HCT116 (cell line): ENCODE measurements around the gene SSH2. TPM values are rescaled to one million over a fixed set of nuclear protein-coding genes. Genes with fewer than 3 reads are reported as not detected.

Experiments
- ATAC-seq: fragments of 200-7000 bp; cut with Tn5 transposase; 2 replicates; pipeline ENCODE4 v1.9.1; 2020; ENCODE audit warnings: mild to moderate bottlenecking, moderate library complexity
- BruUV-seq: library from RNA; stranded (reverse); fragments of 400-500 nt; replicated peaks from 2 replicates; lab custom pipeline; 2021; lab: Mats Ljungman, UMichigan
- CTCF ChIA-PET: fragments of 300-600 bp; sonication (Branson Sonifier 250); formaldehyde crosslinking; loops from one replicate; lab custom pipeline; 2021; ENCODE audit warnings: antibody characterized with exemption; lab: Charles Lee
- POLR2A ChIA-PET: fragments of 300-600, 350-600 bp; sonication (Branson Sonifier 250); formaldehyde crosslinking; loops from one replicate; lab custom pipeline; 2021; ENCODE audit warnings: antibody characterized with exemption; lab: Charles Lee
- RAD21 ChIA-PET, 2 experiments: fragments of 300-600 bp; sonication (Branson Sonifier 250); formaldehyde crosslinking; loops; one replicate each; lab custom pipeline; 2023; ENCODE audit warnings: low total read pairs in 2 of 2; ENCODE audit not compliant: uncharacterized antibody in 2 of 2, unreplicated experiment in 2 of 2, low non-redundant PET in 1 of 2; lab: Charles Lee
- DNase-seq: peaks from one replicate; pipeline ENCODE4 v3.0.0-alpha.2; 2010; ENCODE audit warnings: low read depth, low spot score
- H2AFZ ChIP-seq: fragments of 200-600 bp; shearing (Covaris generic), sonication (generic); 2 replicates; pipeline ENCODE4 v1.6.1; 2017; ENCODE audit warnings: low read depth, mixed run types, mixed read lengths, antibody characterized with exemption, low read length; ENCODE audit not compliant: poor library complexity, severe bottlenecking
- H3K27ac ChIP-seq: 2 replicates; pipeline ENCODE4 v1.5.1; 2012; ENCODE audit warnings: low read depth, low read length
- H3K27me3 ChIP-seq: fragments of 200-600 bp; sonication (generic); 2 replicates; pipeline ENCODE4 v1.6.1; 2016; ENCODE audit warnings: mixed run types, low read length, mixed read lengths; ENCODE audit not compliant: insufficient read depth
- H3K36me3 ChIP-seq, 2 experiments: fragments of 200-500 bp in 1 of 2; fragments of 200-600 bp in 1 of 2; sonication (Bioruptor generic) in 1 of 2; sonication (generic) in 1 of 2; 2 replicates each; pipeline versions ENCODE4 v1.5.1 to v1.6.1; 2014 to 2016; ENCODE audit warnings: low read length in 2 of 2, inconsistent platforms in 1 of 2, mixed read lengths in 1 of 2, mixed run types in 1 of 2; ENCODE audit not compliant: insufficient read depth in 2 of 2, control insufficient read depth in 1 of 2
- H3K4me1 ChIP-seq, 2 experiments: fragments of 200-600 bp in 1 of 2; sonication (generic) in 1 of 2; 2 replicates each; pipeline versions ENCODE4 v1.5.1 to v1.6.1; 2012 to 2017; ENCODE audit warnings: low read length in 2 of 2, inconsistent platforms in 1 of 2, mild to moderate bottlenecking in 1 of 2, mixed read lengths in 1 of 2, mixed run types in 1 of 2, moderate library complexity in 1 of 2; ENCODE audit not compliant: insufficient read depth in 2 of 2, control insufficient read depth in 1 of 2
- H3K4me2 ChIP-seq: fragments of 200-600 bp; sonication (generic); 2 replicates; pipeline ENCODE4 v1.6.1; 2017; ENCODE audit warnings: mixed run types, low read length, mixed read lengths
- H3K4me3 ChIP-seq, 2 experiments: fragments of 200-600 bp in 1 of 2; sonication (generic) in 1 of 2; replicated peaks in 1 of 2; 2 replicates each; pipeline ENCODE4 v1.5.1; 2011 to 2016; ENCODE audit warnings: low read length in 2 of 2, control low read depth in 1 of 2, low read depth in 1 of 2, mild to moderate bottlenecking in 1 of 2, mixed read lengths in 1 of 2, mixed run types in 1 of 2
- H3K79me2 ChIP-seq: fragments of 200-600 bp; sonication (generic); 2 replicates; pipeline ENCODE4 v1.6.1; 2017; ENCODE audit warnings: mild to moderate bottlenecking, mixed run types, low read length, moderate library complexity, mixed read lengths; ENCODE audit not compliant: insufficient read depth
- H3K9ac ChIP-seq: fragments of 200-600 bp; sonication (generic); 2 replicates; pipeline ENCODE4 v1.6.1; 2016; ENCODE audit warnings: low read length, mixed read lengths
- H3K9me2 ChIP-seq: fragments of 200-600 bp; sonication (generic), shearing (Covaris generic); 2 replicates; pipeline ENCODE4 v1.6.1; 2017; ENCODE audit warnings: mixed run types, mild to moderate bottlenecking, moderate library complexity; ENCODE audit not compliant: insufficient read depth
- H3K9me3 ChIP-seq, 2 experiments: fragments of 200-500 bp in 1 of 2; fragments of 200-600 bp in 1 of 2; sonication (Bioruptor generic) in 1 of 2; sonication (generic) in 1 of 2; 2 replicates each; pipeline ENCODE4 v1.6.1; 2014 to 2017; ENCODE audit warnings: low read length in 2 of 2, mixed read lengths in 2 of 2, inconsistent platforms in 1 of 2, low read depth in 1 of 2, mild to moderate bottlenecking in 1 of 2, mixed run types in 1 of 2, moderate library complexity in 1 of 2; ENCODE audit not compliant: control insufficient read depth in 1 of 2, insufficient read depth in 1 of 2
- H4K20me1 ChIP-seq: fragments of 200-600 bp; sonication (generic), shearing (Covaris generic); 2 replicates; pipeline ENCODE4 v1.6.1; 2017; ENCODE audit warnings: mixed run types, mild to moderate bottlenecking, moderate library complexity; ENCODE audit not compliant: insufficient read depth
- CBX3 ChIP-seq: IDR thresholded peaks from 2 replicates; pipeline ENCODE4 v1.6.1; 2012; ENCODE audit warnings: low read depth
- EGR1 ChIP-seq: IDR thresholded peaks from 2 replicates; pipeline ENCODE4 v1.6.1; 2012; ENCODE audit warnings: low read depth
- ELF1 ChIP-seq: IDR thresholded peaks from 2 replicates; pipeline ENCODE4 v1.6.1; 2012; ENCODE audit warnings: low read depth, borderline replicate concordance
- EZH2phosphoT487 ChIP-seq: fragments of 200-600 bp; IDR thresholded peaks from 2 replicates; pipeline ENCODE4 v1.6.1; 2018; ENCODE audit warnings: antibody characterized with exemption, borderline replicate concordance
- FOSL1 ChIP-seq: IDR thresholded peaks from 2 replicates; pipeline ENCODE4 v1.6.1; 2012; ENCODE audit warnings: low read depth
- MAX ChIP-seq: IDR thresholded peaks from 2 replicates; pipeline ENCODE4 v1.6.1; 2012
- POLR2AphosphoS5 ChIP-seq: IDR thresholded peaks from 2 replicates; pipeline ENCODE4 v1.6.1; 2011; ENCODE audit warnings: mild to moderate bottlenecking, low read depth, low read length, moderate library complexity
- SIN3A ChIP-seq: IDR thresholded peaks from 2 replicates; pipeline ENCODE4 v1.6.1; 2012; ENCODE audit warnings: low read depth
- SRF ChIP-seq: IDR thresholded peaks from 2 replicates; pipeline ENCODE4 v1.6.1; 2012; ENCODE audit warnings: low read depth
- YY1 ChIP-seq: IDR thresholded peaks from 2 replicates; pipeline ENCODE4 v1.6.1; 2011; ENCODE audit warnings: low read length, low read depth, moderate library complexity, mild to moderate bottlenecking; ENCODE audit not compliant: insufficient replicate concordance; ENCODE audit errors: extremely low read depth
- ZFX ChIP-seq: fragments of 450-650 bp; IDR thresholded peaks from 2 replicates; pipeline ENCODE4 v1.6.1; 2017
- ZNF274 ChIP-seq: fragments of 200-500 bp; sonication (Bioruptor generic); IDR thresholded peaks from 2 replicates; pipeline ENCODE4 v1.6.1; 2014; ENCODE audit warnings: mild to moderate bottlenecking, low read depth, low read length, inconsistent platforms
- intact Hi-C: fragments of 100-400 bp; cut with micrococcal nuclease; formaldehyde crosslinking; loops from 2 replicates; pipeline ENCODE4 v1.10.0; 2022
- total RNA-seq: library from RNA; stranded (reverse); gene quantifications from one replicate; pipeline ENCODE4 v1.2.1, GENCODE V29; 2021; ENCODE audit not compliant: unreplicated experiment
- TF ChIP-seq, protein P1 (sequence below): IDR thresholded peaks from 2 replicates; pipeline ENCODE4 v1.6.1; 2012
- TF ChIP-seq, protein P2 (sequence below): IDR thresholded peaks from 2 replicates; pipeline ENCODE4 v1.6.1; 2011; ENCODE audit warnings: mild to moderate bottlenecking, low read length, moderate library complexity; ENCODE audit not compliant: insufficient replicate concordance; ENCODE audit errors: extremely low read depth

The SSH2 gene
- total RNA-seq, 1 experiment from 2014 or later = 17.0 TPM

DNA sequence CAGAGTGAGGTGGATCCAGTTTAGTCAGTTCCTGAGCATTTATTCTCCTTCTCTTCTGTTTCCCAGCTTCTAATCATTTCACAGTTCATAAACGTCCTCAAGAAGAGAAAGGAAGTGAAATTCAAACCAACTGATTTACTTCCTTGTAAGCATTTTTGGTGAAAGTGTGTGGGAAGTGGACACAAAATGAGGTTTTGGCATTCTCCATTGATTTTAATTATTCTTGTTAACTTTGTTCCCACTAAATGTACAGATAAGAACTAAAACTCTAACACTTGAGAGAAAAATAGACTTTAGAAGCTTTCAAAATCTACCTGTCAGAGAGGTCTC is 264.6 kb downstream of the SSH2 start:
- H3K79me2 ChIP-seq = no peaks in the 10 kb centered on the region
- H2AFZ ChIP-seq = no peak overlapping the region
- peak overlapping the region; percentile 62 for H3K4me2 ChIP-seq
- CTCF ChIA-PET = interaction anchor here (0.8 to 1.4 kb wide), 4 partner anchors 47 to 356 kb away, joined by 3 to 4 read pairs (median 4); no protein-coding TSS in a partner anchor
- H3K36me3 ChIP-seq = no peaks in the 10 kb centered on the region
- H3K27ac ChIP-seq = peak overlapping the region; percentile 44; the same call in 1 of the 2 replicates
- H3K9me2 ChIP-seq = no peaks in the 10 kb centered on the region
- RAD21 ChIA-PET = no interaction called here
- no peaks in the 10 kb centered on the region for H3K27me3 ChIP-seq
- intact Hi-C loops = no loop called here
- no peaks in the 10 kb centered on the region for H4K20me1 ChIP-seq
- H3K9ac ChIP-seq = peak overlapping the region; percentile 4; the same call in 1 of the 2 replicates
- no peaks in the 10 kb centered on the region for H3K9me3 ChIP-seq
- BruUV-seq = no TSS peak
- H3K4me3 ChIP-seq = peak overlapping the region in 1 of 2 experiments; percentile 2; a peak in 2 of 4 replicates
- DNase-seq = no peak
- POLR2A ChIA-PET = interaction anchor here (1.3 to 1.5 kb wide), 2 partner anchors 11 to 12 kb away, joined by 3 read pairs; no protein-coding TSS in a partner anchor
- H3K4me1 ChIP-seq = peaks cover 9 to 33% of the 10 kb centered on the region in 2 experiments
- no peak for TF ChIP-seq CBX3
- TF ChIP-seq EGR1 = no peak
- no peak for TF ChIP-seq YY1
- TF ChIP-seq EZH2phosphoT487 = no peak
- TF ChIP-seq, protein P1, sequence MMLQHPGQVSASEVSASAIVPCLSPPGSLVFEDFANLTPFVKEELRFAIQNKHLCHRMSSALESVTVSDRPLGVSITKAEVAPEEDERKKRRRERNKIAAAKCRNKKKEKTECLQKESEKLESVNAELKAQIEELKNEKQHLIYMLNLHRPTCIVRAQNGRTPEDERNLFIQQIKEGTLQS = no peak
- TF ChIP-seq, protein P2, sequence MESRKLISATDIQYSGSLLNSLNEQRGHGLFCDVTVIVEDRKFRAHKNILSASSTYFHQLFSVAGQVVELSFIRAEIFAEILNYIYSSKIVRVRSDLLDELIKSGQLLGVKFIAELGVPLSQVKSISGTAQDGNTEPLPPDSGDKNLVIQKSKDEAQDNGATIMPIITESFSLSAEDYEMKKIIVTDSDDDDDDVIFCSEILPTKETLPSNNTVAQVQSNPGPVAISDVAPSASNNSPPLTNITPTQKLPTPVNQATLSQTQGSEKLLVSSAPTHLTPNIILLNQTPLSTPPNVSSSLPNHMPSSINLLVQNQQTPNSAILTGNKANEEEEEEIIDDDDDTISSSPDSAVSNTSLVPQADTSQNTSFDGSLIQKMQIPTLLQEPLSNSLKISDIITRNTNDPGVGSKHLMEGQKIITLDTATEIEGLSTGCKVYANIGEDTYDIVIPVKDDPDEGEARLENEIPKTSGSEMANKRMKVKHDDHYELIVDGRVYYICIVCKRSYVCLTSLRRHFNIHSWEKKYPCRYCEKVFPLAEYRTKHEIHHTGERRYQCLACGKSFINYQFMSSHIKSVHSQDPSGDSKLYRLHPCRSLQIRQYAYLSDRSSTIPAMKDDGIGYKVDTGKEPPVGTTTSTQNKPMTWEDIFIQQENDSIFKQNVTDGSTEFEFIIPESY = no peak
- no peak for TF ChIP-seq SIN3A
- TF ChIP-seq ZNF274 = no peak
- TF ChIP-seq ZFX = no peak
- TF ChIP-seq MAX = no peak
- no peak for TF ChIP-seq POLR2AphosphoS5
- no peak for TF ChIP-seq SRF
- TF ChIP-seq ELF1 = no peak
- no peak for TF ChIP-seq FOSL1
- ATAC-seq = no peak
